GM19452 (cell line): ENCODE results near the gene NCAPD2.

ENCODE experiments used
- ATAC-seq: cut with Tn5 transposase; IDR thresholded peaks from one replicate; pipeline ENCODE4 v1.9.1; 2021; ENCODE audit not compliant: unreplicated experiment

The NCAPD2 gene

DNA sequence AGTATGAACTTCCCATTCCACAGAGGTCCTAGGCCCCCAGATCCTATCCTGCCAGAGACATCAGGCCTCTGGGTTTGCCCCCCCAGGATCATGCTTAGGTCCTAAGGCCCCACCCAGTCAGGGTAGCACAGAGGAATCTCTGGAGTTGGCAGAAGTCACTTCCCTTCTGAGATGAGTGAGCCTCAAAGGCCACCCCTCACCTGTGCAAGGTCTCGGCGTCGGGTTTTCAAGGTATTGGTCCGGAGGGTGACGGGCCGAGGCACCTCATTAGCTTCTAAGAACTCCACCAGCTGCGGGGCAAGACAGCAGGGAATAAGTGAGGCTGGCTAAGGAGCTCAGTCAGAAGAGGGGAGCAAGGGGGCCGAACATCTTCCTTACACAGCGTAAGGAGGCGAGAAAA, 69.0 kb downstream of the NCAPD2 start:
- no peak for ATAC-seq

- no peak for ATAC-seq
Observed at GRCh38 chr12:6563448-6564050, 69.6 kb downstream of the NCAPD2 start.

DNA sequence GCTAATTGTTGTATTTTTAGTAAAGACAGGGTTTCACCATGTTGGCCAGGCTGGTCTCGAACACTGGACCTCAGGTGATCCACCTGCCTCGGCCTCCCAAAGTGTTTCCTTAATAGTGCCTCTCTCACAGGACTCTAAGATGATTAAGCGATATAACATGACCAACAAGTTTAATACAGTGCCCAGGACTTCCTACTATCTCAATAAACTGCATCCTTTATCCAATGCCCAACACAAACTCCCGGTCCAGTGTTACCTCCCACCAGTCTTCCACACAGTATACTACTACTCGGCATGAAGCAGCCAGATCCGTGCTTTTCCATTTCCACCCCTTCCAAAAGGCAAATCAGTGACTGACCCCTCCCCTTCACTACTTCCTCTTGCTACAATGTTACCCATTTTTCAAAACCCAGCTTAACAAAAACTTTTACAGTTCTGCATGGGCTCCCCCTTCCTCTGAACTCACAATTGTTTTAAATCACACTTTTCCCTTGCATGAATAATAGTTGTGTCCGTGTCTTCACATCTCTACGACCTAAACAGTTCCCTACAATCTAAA, 73.3 kb downstream of the NCAPD2 start:
- ATAC-seq: no peak

GRCh38 chr12:6569312-6569711, 75.4 kb downstream of the NCAPD2 start:
- no peak for ATAC-seq

DNA sequence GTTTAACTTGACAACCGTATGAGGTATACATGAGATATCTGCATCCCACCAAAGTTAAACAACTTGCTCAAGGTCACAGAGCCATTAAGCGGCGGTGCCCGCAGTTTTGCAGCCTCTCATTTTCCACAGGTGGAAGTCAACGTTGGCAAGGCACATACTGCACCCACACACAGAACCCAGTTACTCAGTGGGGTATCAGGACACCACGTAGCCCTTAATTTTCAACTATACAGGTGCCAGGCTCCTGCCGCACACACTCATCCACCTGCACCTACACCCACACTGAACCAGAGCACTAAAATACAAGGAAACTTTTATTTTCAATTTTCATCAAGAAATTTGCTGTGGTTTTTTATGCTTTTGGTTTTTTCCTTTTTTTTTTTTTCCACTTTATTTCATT, 75.9 kb downstream of the NCAPD2 start:
- no peak for ATAC-seq

GRCh38 chr12:6570264-6570887, 76.5 kb downstream of the NCAPD2 start:
- ATAC-seq: no peak

DNA sequence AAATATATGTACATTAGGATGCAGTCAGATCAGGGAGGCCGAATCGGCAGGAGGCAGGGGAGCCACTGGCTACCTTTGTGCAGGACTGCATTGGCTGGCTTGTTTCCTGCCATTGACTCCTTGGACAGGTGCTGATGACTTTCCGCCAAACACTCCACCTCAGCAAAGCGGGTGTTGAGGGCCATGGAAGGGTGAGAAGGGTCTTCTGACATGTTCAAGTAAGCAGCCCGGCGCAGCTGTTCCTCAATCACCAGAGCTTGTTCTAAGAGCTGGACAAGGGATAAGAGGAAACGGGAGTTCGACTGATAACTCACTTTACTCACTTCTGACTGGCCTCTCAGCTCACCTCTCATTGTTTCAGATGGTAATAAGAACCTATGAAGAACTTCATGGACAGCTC, 79.1 kb downstream of the NCAPD2 start:
- no peak for ATAC-seq

DNA sequence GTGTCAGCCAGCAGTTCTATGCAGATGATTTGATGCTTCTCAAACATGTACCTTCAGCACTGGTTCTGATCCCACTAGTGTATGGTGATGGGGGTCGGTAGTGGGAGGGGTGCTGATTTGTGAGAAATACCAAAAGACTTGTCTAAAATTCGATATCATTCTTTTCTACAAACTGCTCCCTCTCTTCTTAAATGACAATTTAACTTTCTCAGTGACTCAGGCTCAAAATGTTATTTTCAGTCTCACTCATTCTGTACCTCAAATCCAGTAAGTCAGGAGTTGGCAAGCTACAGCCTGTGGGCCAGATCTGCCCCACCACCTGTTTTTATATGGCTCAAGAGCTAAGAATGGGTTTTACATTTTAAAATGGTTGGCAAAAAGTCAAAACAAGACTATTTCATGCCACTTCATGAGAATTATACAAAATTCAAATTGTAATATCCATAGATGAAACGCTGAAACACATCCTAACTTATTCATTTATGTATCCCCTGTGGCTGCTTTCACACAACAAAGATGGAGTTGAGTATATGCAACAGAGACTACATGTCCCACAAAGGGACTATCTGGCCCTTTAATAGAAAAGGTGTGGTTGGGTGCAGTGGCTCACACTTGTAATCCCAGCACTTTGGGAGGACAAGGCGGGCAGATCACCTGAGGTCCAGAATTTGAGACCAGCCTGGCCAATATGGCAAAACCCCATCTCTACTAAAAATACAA, 80.8 kb downstream of the NCAPD2 start:
- ATAC-seq: no peak

DNA sequence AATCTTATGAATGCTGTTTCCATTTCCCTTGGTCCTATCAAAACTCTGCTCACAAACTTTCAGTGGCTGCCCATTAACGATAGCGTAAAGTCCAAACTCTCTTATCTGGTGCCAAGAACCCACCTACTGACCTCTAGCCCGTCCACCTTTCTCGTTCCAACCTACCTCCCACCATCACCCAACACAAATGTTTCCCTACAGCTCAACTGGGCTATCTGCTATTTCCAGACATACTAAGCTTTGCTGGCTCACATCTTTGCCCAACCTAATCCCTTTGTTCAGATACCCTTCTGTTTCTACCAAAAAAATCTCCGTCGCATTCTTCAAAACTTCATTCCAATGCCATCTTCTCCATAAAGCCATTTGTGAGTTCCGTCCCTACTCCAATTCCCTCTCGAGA, 81.7 kb downstream of the NCAPD2 start:
- no peak for ATAC-seq
